HEK293 (cell line): ENCODE measurements around the gene KIF2C.

Experiments used
- KLF9 ChIP-seq: fragments of 450-650 bp; formaldehyde crosslinking; IDR thresholded peaks from 2 replicates; pipeline ENCODE4 v1.5.1; 2016; ENCODE audit warnings: missing biosample characterization, missing genetic modification characterization, low read depth
- MYNN ChIP-seq: fragments of 450-650 bp; formaldehyde crosslinking; IDR thresholded peaks from 2 replicates; pipeline ENCODE4 v1.5.1; 2016; ENCODE audit warnings: missing biosample characterization, missing genetic modification characterization, borderline replicate concordance
- REPIN1 ChIP-seq: fragments of 450-650 bp; formaldehyde crosslinking; IDR thresholded peaks from 2 replicates; pipeline ENCODE4 v1.5.1; 2017; ENCODE audit warnings: missing biosample characterization, missing genetic modification characterization, low read depth
- SCRT2 ChIP-seq: fragments of 450-650 bp; formaldehyde crosslinking; IDR thresholded peaks from 2 replicates; pipeline ENCODE4 v1.5.1; 2016; ENCODE audit warnings: missing biosample characterization, missing genetic modification characterization
- SP2 ChIP-seq: fragments of 450-650 bp; formaldehyde crosslinking; IDR thresholded peaks from 2 replicates; pipeline ENCODE4 v1.5.1; 2016; ENCODE audit warnings: missing biosample characterization, missing genetic modification characterization
- SP7 ChIP-seq: fragments of 450-650 bp; formaldehyde crosslinking; IDR thresholded peaks from 2 replicates; pipeline ENCODE4 v1.5.1; 2016; ENCODE audit warnings: missing biosample characterization, missing genetic modification characterization
- ZBTB7A ChIP-seq: fragments of 450-650 bp; formaldehyde crosslinking; IDR thresholded peaks from 2 replicates; pipeline ENCODE4 v1.5.1; 2016; ENCODE audit warnings: low read depth, missing biosample characterization, missing genetic modification characterization
- ZFP3 ChIP-seq: fragments of 450-650 bp; formaldehyde crosslinking; IDR thresholded peaks from 2 replicates; pipeline ENCODE4 v1.5.1; 2016; ENCODE audit warnings: low read depth, missing biosample characterization, missing genetic modification characterization
- ZFP37 ChIP-seq: fragments of 450-650 bp; formaldehyde crosslinking; IDR thresholded peaks from 2 replicates; pipeline ENCODE4 v1.5.1; 2016; ENCODE audit warnings: missing biosample characterization, missing genetic modification characterization
- ZNF114 ChIP-seq: fragments of 450-650 bp; formaldehyde crosslinking; IDR thresholded peaks from 2 replicates; pipeline ENCODE4 v1.5.0; 2017; ENCODE audit warnings: missing biosample characterization, missing genetic modification characterization
- ZNF133 ChIP-seq: fragments of 450-650 bp; formaldehyde crosslinking; IDR thresholded peaks from 2 replicates; pipeline ENCODE4 v1.5.1; 2016; ENCODE audit warnings: missing biosample characterization, missing genetic modification characterization
- ZNF169 ChIP-seq: fragments of 450-650 bp; formaldehyde crosslinking; IDR thresholded peaks from 2 replicates; pipeline ENCODE4 v1.5.1; 2016; ENCODE audit warnings: missing biosample characterization, missing genetic modification characterization
- ZNF202 ChIP-seq: fragments of 450-650 bp; formaldehyde crosslinking; IDR thresholded peaks from 2 replicates; pipeline ENCODE4 v1.5.1; 2016; ENCODE audit warnings: missing biosample characterization, missing genetic modification characterization, borderline replicate concordance
- ZNF23 ChIP-seq: fragments of 450-650 bp; formaldehyde crosslinking; IDR thresholded peaks from 2 replicates; pipeline ENCODE4 v1.5.1; 2016; ENCODE audit warnings: missing biosample characterization, missing genetic modification characterization, borderline replicate concordance
- ZNF266 ChIP-seq: fragments of 450-650 bp; formaldehyde crosslinking; IDR thresholded peaks from 2 replicates; pipeline ENCODE4 v1.5.1; 2016; ENCODE audit warnings: missing biosample characterization, missing genetic modification characterization, low read depth
- ZNF433 ChIP-seq: fragments of 450-650 bp; formaldehyde crosslinking; IDR thresholded peaks from 2 replicates; pipeline ENCODE4 v1.5.1; 2016; ENCODE audit warnings: missing biosample characterization, missing genetic modification characterization, low read depth
- ZNF449 ChIP-seq: fragments of 450-650 bp; formaldehyde crosslinking; IDR thresholded peaks from 2 replicates; pipeline ENCODE4 v1.5.1; 2017; ENCODE audit warnings: missing biosample characterization, mild to moderate bottlenecking, missing genetic modification characterization, moderate library complexity
- ZNF501 ChIP-seq: fragments of 450-650 bp; formaldehyde crosslinking; IDR thresholded peaks from 2 replicates; pipeline ENCODE4 v1.5.1; 2016; ENCODE audit warnings: missing biosample characterization, missing genetic modification characterization
- ZNF510 ChIP-seq: fragments of 450-650 bp; formaldehyde crosslinking; IDR thresholded peaks from 2 replicates; pipeline ENCODE4 v1.5.1; 2018; ENCODE audit warnings: mild to moderate bottlenecking, missing genetic modification characterization, missing biosample characterization; ENCODE audit not compliant: insufficient replicate concordance
- ZNF555 ChIP-seq: fragments of 450-650 bp; formaldehyde crosslinking; conservative IDR thresholded peaks from 2 replicates; pipeline ENCODE4 v1.5.1; 2017; ENCODE audit warnings: missing biosample characterization, mild to moderate bottlenecking, missing genetic modification characterization, inconsistent platforms
- ZNF596 ChIP-seq: fragments of 450-650 bp; IDR thresholded peaks from 2 replicates; pipeline ENCODE4 v1.5.0; 2018; ENCODE audit warnings: missing biosample characterization, mild to moderate bottlenecking, missing genetic modification characterization, moderate library complexity
- ZNF624 ChIP-seq: fragments of 450-650 bp; formaldehyde crosslinking; IDR thresholded peaks from 2 replicates; pipeline ENCODE4 v1.5.1; 2017; ENCODE audit warnings: missing biosample characterization, missing genetic modification characterization
- ZNF707 ChIP-seq: fragments of 450-650 bp; formaldehyde crosslinking; IDR thresholded peaks from 2 replicates; pipeline ENCODE4 v1.5.1; 2016; ENCODE audit warnings: missing biosample characterization, missing genetic modification characterization
- ZSCAN4 ChIP-seq: fragments of 450-650 bp; formaldehyde crosslinking; IDR thresholded peaks from 2 replicates; pipeline ENCODE4 v1.5.1; 2017; ENCODE audit warnings: missing biosample characterization, missing genetic modification characterization
- TF ChIP-seq, protein P1 (sequence below): fragments of 450-650 bp; formaldehyde crosslinking; IDR thresholded peaks from 2 replicates; pipeline ENCODE4 v1.5.1; 2016; ENCODE audit warnings: missing biosample characterization, missing genetic modification characterization
- TF ChIP-seq, protein P2 (sequence below): fragments of 450-650 bp; formaldehyde crosslinking; IDR thresholded peaks from 2 replicates; pipeline ENCODE4 v1.5.1; 2016; ENCODE audit warnings: missing biosample characterization, missing genetic modification characterization
- TF ChIP-seq, protein P3 (sequence below): fragments of 450-650 bp; formaldehyde crosslinking; IDR thresholded peaks from 2 replicates; pipeline ENCODE4 v1.5.1; 2016; ENCODE audit warnings: missing biosample characterization, missing genetic modification characterization
- TF ChIP-seq, protein P4 (sequence below): fragments of 450-650 bp; formaldehyde crosslinking; IDR thresholded peaks from 2 replicates; pipeline ENCODE4 v1.5.1; 2016; ENCODE audit warnings: missing biosample characterization, missing genetic modification characterization

Gene KIF2C

DNA sequence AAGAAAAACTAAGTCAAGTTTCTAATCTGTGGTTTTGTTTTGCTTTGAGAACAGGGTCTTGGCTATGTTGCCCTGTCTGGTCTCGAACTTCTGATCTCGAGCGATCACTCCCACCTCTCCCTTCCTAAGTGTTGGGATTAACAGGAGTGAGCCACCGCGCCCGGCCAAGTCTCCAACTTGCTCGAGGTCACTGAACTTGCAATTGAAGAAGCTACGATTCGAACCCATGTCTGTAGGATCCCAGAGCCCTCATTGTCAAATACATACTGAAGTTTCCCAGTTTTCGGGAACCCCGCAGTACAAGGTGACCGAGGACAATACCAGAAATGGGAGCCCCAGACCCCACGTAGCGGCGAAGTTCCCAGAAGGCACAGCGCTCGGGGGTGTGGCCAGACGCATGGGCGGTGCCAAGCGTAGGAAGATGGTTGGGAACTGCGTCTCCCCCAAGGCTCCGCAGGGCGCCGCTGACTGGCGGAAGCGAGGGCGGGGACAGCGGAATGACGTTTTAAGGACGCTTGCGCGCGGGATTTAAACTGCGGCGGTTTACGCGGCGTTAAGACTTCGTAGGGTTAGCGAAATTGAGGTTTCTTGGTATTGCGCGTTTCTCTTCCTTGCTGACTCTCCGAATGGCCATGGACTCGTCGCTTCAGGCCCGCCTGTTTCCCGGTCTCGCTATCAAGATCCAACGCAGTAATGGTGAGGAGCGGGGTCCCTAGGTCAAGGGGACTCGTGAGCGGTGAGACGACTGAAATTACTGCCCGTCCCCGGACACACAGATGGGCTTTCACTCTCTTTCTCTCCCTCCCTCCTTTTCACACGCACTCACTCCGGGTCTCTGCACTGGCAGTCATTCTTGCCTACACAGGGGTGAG, at the start of gene KIF2C (continued):
- TF ChIP-seq ZNF501 (peak; percentile 47; the same call in 1 of the 2 replicates), ZBTB7A (tag by site-specific recombination) (no peak), ZNF555 (tag by site-specific recombination) (no peak), SP2 (tag by site-specific recombination) (peak; percentile 83), ZNF266 (no peak), ZFP37 (tag by site-specific recombination) (peak; percentile 85; the same call in 1 of the 2 replicates), ZNF433 (tag by site-specific recombination) (no peak), ZSCAN4 (no peak), SP7 (tag by site-specific recombination) (peak; percentile 65), MYNN (tag by site-specific recombination) (0 out of 2 replicates have a peak, but pooled peaks have one; percentile 35), ZNF23 (tag by site-specific recombination) (no peak), ZNF202 (tag by site-specific recombination) (no peak), ZNF133 (tag by site-specific recombination) (no peak), ZNF707 (tag by site-specific recombination) (no peak), ZNF114 (tag by site-specific recombination) (no peak), ZNF449 (tag by site-specific recombination) (no peak), ZNF596 (tag by site-specific recombination) (no peak), ZNF624 (tag by site-specific recombination) (no peak), ZNF169 (tag by site-specific recombination) (no peak), SCRT2 (tag by site-specific recombination) (no peak), KLF9 (peak; percentile 86), ZNF510 (tag by site-specific recombination) (no peak), REPIN1 (no peak), ZFP3 (no peak)
- TF ChIP-seq, protein P1, sequence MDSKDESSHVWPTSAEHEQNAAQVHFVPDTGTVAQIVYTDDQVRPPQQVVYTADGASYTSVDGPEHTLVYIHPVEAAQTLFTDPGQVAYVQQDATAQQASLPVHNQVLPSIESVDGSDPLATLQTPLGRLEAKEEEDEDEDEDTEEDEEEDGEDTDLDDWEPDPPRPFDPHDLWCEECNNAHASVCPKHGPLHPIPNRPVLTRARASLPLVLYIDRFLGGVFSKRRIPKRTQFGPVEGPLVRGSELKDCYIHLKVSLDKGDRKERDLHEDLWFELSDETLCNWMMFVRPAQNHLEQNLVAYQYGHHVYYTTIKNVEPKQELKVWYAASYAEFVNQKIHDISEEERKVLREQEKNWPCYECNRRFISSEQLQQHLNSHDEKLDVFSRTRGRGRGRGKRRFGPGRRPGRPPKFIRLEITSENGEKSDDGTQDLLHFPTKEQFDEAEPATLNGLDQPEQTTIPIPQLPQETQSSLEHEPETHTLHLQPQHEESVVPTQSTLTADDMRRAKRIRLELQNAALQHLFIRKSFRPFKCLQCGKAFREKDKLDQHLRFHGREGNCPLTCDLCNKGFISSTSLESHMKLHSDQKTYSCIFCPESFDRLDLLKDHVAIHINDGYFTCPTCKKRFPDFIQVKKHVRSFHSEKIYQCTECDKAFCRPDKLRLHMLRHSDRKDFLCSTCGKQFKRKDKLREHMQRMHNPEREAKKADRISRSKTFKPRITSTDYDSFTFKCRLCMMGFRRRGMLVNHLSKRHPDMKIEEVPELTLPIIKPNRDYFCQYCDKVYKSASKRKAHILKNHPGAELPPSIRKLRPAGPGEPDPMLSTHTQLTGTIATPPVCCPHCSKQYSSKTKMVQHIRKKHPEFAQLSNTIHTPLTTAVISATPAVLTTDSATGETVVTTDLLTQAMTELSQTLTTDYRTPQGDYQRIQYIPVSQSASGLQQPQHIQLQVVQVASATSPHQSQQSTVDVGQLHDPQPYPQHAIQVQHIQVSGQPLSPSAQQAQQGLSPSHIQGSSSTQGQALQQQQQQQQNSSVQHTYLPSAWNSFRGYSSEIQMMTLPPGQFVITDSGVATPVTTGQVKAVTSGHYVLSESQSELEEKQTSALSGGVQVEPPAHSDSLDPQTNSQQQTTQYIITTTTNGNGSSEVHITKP: peak; percentile 77
- TF ChIP-seq, protein P2, sequence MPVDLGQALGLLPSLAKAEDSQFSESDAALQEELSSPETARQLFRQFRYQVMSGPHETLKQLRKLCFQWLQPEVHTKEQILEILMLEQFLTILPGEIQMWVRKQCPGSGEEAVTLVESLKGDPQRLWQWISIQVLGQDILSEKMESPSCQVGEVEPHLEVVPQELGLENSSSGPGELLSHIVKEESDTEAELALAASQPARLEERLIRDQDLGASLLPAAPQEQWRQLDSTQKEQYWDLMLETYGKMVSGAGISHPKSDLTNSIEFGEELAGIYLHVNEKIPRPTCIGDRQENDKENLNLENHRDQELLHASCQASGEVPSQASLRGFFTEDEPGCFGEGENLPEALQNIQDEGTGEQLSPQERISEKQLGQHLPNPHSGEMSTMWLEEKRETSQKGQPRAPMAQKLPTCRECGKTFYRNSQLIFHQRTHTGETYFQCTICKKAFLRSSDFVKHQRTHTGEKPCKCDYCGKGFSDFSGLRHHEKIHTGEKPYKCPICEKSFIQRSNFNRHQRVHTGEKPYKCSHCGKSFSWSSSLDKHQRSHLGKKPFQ: no peak
- TF ChIP-seq, protein P3, sequence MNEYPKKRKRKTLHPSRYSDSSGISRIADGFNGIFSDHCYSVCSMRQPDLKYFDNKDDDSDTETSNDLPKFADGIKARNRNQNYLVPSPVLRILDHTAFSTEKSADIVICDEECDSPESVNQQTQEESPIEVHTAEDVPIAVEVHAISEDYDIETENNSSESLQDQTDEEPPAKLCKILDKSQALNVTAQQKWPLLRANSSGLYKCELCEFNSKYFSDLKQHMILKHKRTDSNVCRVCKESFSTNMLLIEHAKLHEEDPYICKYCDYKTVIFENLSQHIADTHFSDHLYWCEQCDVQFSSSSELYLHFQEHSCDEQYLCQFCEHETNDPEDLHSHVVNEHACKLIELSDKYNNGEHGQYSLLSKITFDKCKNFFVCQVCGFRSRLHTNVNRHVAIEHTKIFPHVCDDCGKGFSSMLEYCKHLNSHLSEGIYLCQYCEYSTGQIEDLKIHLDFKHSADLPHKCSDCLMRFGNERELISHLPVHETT (tag by site-specific recombination): no peak; the same call in 1 of the 2 replicates
- TF ChIP-seq, protein P4, sequence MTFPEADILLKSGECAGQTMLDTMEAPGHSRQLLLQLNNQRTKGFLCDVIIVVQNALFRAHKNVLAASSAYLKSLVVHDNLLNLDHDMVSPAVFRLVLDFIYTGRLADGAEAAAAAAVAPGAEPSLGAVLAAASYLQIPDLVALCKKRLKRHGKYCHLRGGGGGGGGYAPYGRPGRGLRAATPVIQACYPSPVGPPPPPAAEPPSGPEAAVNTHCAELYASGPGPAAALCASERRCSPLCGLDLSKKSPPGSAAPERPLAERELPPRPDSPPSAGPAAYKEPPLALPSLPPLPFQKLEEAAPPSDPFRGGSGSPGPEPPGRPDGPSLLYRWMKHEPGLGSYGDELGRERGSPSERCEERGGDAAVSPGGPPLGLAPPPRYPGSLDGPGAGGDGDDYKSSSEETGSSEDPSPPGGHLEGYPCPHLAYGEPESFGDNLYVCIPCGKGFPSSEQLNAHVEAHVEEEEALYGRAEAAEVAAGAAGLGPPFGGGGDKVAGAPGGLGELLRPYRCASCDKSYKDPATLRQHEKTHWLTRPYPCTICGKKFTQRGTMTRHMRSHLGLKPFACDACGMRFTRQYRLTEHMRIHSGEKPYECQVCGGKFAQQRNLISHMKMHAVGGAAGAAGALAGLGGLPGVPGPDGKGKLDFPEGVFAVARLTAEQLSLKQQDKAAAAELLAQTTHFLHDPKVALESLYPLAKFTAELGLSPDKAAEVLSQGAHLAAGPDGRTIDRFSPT: 0 out of 2 replicates have a peak, but pooled peaks have one; percentile 10
